Measurements from ENCODE around the gene LDHAL6B.

DNA sequence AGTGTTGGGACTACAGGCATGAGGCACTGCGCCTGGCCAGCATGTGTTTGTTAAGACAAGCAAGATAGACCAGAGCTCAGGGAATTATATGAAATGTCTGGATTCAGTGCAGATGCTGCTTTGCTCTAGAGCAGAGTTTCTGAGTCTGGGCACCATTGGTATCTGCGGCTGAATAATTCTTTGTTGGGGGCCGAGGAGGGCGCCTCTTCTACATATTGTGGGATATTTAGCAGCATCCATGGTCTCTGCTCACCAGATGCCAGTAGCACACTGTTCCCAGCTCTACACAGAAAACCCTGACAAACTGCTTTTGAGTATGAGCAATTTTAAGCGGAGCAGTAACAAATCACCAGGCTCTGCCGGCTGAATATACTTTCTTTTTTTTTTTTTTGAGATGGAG is 3.6 kb upstream of the LDHAL6B start:
- TF ChIP-seq, protein P1, sequence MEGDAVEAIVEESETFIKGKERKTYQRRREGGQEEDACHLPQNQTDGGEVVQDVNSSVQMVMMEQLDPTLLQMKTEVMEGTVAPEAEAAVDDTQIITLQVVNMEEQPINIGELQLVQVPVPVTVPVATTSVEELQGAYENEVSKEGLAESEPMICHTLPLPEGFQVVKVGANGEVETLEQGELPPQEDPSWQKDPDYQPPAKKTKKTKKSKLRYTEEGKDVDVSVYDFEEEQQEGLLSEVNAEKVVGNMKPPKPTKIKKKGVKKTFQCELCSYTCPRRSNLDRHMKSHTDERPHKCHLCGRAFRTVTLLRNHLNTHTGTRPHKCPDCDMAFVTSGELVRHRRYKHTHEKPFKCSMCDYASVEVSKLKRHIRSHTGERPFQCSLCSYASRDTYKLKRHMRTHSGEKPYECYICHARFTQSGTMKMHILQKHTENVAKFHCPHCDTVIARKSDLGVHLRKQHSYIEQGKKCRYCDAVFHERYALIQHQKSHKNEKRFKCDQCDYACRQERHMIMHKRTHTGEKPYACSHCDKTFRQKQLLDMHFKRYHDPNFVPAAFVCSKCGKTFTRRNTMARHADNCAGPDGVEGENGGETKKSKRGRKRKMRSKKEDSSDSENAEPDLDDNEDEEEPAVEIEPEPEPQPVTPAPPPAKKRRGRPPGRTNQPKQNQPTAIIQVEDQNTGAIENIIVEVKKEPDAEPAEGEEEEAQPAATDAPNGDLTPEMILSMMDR (IDR thresholded peaks at IDR 0.05) = no peak
- no peak for TF ChIP-seq POLR2A (IDR thresholded peaks at IDR 0.05)
